Activated effector memory CD4-positive, alpha-beta T cell treated with Interleukin-2 at 50 U/mL for 16 hours (primary cell): Measurements from ENCODE around the gene NCAPG2.
"Not testable (repeated sequence)": the region's sequence is repeated elsewhere in the genome, so short reads cannot be mapped to it uniquely, and the experiment has no call there.

Source experiments
- DNase-seq: peaks from one replicate; pipeline ENCODE4 v3.0.0-alpha.2; 2020

NCAPG2 gene

DNA sequence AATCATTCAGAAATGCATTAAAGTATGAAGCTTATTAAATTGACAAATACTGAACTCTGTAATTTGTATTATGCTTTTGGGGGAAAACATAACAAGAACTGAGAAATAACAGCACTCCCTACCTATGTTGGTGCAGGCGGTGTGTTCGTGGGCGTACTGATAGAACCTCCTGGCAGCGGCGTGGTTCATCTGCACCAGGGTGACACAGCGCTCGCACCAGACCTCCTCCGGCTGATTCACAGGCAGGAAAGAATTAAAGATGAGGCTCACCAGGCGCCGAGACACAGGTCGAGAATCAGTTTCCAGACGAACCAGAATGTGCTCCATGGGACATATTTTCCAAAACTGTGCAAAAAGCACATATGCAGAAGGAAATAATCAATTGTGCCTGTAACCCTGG lies 40.2 kb downstream of the NCAPG2 start:
- DNase-seq = no peak

DNA sequence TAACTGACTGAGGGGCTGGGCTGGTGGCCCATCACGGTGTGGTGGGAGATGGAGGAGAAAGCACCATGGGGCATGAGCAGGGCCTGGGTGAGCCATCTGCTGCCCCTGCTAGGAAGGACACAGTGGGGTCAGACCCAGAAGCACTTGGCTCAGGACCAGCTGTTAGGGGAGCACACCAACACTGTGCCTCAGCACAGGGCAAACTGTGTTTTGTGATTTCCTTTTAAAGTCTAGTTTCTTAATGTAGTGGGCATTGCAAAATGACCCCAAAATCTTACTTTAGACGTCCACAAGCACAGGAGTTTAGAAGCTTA lies 41.2 kb downstream of the NCAPG2 start:
- no peak for DNase-seq

GRCh38 chr7:158662610-158663427 lies 41.8 kb downstream of the NCAPG2 start:
- no peak for DNase-seq

GRCh38 chr7:158658475-158658874 lies 46.1 kb downstream of the NCAPG2 start:
- DNase-seq = no peak

GRCh38 chr7:158657189-158657746 lies 47.3 kb downstream of the NCAPG2 start:
- DNase-seq = no peak

GRCh38 chr7:158655931-158656441 lies 48.6 kb downstream of the NCAPG2 start:
- DNase-seq = no peak

DNA sequence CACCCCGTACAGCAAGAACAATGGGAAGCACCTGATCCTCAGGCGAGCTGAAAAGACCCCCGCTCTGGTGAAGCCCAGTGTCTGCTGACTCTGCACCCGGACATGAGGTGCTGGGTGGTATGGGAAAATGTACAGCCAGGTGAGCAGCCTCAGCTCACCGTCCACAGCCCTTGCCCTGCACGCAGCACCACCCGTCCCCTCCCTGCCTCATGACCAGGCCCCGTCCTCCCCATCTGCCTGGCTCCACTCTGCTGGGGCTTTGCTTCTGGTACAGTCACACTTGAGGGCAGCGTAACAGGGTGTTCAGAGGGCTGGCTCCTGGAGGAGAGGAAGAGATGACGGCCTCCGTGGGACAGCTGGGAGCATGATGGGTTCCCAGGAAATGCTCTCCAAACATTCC lies 49.1 kb downstream of the NCAPG2 start:
- no peak for DNase-seq

GRCh38 chr7:158651968-158652565 lies 52.5 kb downstream of the NCAPG2 start:
- DNase-seq = no peak

GRCh38 chr7:158650821-158651225 lies 53.8 kb downstream of the NCAPG2 start:
- DNase-seq = no peak

DNA sequence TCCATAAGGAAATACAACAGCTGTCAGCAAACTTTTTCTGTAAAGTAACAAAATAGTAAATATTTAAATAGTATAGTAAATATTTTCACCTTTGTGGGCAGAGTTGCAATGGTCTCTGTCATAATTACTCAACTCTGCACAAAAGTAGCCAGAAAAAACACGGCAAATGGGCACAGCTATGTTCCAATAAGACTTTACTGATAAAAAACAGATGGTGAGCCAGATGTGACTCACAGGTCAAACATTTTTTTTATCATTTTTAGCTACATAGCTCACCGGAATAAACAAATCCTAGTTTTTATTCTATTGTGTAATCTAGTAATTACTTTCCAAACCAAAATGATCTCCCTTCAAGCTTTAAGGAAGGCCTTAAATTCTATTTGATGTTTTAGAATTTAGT lies 55.3 kb downstream of the NCAPG2 start:
- DNase-seq = no peak

GRCh38 chr7:158648787-158649186 lies 55.8 kb downstream of the NCAPG2 start:
- no peak for DNase-seq

GRCh38 chr7:158648168-158648567 lies 56.4 kb downstream of the NCAPG2 start:
- DNase-seq = no peak

- no peak for DNase-seq
Measured at GRCh38 chr7:158647475-158647792, 57.2 kb downstream of the NCAPG2 start.

- no peak for DNase-seq
Measured at GRCh38 chr7:158646766-158647474, 57.7 kb downstream of the NCAPG2 start.

- DNase-seq = no peak
Measured at GRCh38 chr7:158645842-158646241, 58.8 kb downstream of the NCAPG2 start.

- no peak for DNase-seq
Measured at GRCh38 chr7:158642149-158642548, 62.5 kb downstream of the NCAPG2 start.

DNA sequence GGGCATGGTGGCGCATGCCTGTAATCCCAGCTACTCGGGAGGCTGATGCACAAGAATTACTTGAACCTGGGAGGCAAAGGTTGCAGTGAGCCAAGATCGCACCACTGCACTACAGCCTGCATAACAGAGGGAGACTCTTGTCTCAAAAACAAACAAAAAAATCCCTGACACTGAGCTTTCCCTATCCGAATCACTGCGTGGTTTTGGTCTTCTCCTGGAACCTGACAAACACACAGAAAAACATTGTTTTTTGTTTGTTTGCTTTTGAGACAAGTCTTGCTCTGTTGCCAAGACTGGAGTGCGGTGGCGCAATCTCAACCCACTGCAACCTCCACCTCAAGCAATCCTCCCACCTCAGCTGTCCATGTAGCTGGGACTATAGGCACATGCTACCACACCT lies 66.6 kb downstream of the NCAPG2 start:
- DNase-seq = no peak

DNA sequence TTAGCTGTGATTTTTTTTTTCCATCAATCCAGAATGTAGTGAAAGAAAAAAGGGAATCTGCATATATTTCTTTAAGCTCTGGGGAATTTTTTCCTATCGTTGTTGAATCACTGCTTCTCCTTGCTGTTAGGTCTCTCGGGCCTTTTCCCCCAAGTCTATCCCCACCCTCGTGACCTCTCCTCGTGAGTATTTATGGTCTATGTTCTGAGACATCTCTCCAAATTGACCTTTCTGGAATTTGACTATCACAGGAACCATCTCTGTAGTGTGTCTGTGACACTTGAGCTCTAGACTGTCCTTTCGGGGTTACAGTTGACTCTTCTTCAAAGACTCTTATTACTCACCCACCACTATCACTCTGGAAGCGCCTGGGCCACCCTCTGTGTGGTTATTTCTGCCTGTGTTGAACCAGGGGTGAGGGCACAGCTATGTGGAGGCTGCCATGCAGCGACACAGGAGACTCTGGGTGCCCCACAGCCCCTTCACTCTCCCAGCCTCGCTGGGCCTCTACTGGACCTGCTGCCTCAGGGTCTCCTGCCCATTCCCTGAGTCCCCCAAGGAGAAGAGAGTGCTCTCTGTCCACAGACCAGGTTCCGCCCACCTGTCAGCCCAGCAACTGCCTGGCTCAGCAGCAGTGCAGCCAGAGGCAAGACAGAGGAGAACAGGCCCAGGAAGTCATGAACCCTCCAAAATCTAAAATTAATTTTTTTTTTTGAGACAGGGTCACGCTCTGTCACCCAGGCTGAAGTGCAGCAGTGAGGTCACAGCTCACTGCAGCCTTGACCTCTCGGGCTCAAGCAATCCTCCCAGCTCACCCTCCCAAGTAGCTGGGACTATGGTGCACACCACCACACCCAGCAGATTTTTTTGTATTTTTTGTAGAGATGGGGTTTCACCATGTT lies 71.3 kb downstream of the NCAPG2 start:
- no peak for DNase-seq

DNA sequence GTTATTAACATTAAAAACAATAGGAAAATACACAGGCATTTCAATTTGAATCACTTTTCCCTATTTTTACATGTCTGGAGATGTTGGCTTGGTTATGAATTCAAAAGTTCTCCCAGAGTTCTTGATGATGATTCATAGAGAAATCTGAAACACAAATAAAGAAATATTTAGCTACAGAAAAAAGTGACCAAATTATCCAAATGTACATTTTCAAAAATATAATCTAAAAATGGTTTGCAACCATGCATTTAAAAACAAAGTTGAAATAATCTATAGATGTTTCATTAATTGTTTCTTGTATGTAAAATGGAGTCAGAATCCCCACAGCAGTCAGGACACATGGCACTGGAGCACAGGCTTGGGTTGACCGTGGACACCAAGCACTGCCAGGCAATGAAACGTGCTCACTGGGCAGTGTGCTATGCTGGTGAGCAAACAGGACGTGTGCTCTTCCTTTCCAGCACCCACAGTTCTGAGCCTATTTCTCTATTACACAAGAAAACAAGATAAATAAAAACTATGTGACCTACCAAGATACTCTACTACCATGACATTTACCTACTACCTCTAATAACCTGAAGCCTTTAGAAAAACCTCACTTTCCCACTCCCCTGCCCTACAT lies 72.9 kb downstream of the NCAPG2 start:
- no peak for DNase-seq

- DNase-seq = not testable (repeated sequence)
Measured at GRCh38 chr7:158626289-158626688, 78.3 kb downstream of the NCAPG2 start.

- DNase-seq = no peak
Measured at GRCh38 chr7:158623241-158623640, 81.4 kb downstream of the NCAPG2 start.

- DNase-seq = no peak
Measured at GRCh38 chr7:158620839-158621441, 83.7 kb downstream of the NCAPG2 start.
